ENCODE results near the gene TFPI.
"Not testable (repeated sequence)": the region's sequence is repeated elsewhere in the genome, so short reads cannot be mapped to it uniquely, and the experiment has no call there.

DNA sequence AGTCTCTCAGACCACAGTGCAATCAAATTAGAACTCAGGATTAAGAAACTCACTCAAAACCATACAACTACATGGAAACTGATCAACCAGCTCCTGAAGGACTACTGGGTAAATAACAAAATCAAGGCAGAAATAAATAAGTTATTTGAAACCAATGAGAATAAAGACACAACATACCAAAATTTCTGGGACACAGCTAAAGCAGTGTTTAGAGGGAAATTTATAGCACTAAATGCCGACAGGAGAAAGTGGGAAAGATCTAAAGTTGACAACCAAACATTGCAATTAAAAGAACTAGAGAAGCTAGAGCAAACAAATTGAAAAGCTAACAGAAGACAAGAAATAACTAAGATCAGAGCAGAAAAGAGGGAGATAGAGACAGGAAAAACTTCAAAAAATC lies 18.9 kb downstream of the TFPI start:
- TF ChIP-seq, protein P1, sequence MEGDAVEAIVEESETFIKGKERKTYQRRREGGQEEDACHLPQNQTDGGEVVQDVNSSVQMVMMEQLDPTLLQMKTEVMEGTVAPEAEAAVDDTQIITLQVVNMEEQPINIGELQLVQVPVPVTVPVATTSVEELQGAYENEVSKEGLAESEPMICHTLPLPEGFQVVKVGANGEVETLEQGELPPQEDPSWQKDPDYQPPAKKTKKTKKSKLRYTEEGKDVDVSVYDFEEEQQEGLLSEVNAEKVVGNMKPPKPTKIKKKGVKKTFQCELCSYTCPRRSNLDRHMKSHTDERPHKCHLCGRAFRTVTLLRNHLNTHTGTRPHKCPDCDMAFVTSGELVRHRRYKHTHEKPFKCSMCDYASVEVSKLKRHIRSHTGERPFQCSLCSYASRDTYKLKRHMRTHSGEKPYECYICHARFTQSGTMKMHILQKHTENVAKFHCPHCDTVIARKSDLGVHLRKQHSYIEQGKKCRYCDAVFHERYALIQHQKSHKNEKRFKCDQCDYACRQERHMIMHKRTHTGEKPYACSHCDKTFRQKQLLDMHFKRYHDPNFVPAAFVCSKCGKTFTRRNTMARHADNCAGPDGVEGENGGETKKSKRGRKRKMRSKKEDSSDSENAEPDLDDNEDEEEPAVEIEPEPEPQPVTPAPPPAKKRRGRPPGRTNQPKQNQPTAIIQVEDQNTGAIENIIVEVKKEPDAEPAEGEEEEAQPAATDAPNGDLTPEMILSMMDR (conservative IDR thresholded peaks at IDR 0.05): not testable (repeated sequence)
- not testable (repeated sequence) for TF ChIP-seq EZH2 (IDR thresholded peaks at IDR 0.05; ENCODE audit: low read depth)

All from PC-9 (cell line).